GM18868 (cell line): ENCODE measurements around the gene ADGRG3.

Experiments used
- ATAC-seq: cut with Tn5 transposase; IDR thresholded peaks from one replicate; pipeline ENCODE4 v1.9.1; 2021; ENCODE audit warnings: mild to moderate bottlenecking, moderate library complexity; ENCODE audit not compliant: unreplicated experiment

ADGRG3 gene

DNA sequence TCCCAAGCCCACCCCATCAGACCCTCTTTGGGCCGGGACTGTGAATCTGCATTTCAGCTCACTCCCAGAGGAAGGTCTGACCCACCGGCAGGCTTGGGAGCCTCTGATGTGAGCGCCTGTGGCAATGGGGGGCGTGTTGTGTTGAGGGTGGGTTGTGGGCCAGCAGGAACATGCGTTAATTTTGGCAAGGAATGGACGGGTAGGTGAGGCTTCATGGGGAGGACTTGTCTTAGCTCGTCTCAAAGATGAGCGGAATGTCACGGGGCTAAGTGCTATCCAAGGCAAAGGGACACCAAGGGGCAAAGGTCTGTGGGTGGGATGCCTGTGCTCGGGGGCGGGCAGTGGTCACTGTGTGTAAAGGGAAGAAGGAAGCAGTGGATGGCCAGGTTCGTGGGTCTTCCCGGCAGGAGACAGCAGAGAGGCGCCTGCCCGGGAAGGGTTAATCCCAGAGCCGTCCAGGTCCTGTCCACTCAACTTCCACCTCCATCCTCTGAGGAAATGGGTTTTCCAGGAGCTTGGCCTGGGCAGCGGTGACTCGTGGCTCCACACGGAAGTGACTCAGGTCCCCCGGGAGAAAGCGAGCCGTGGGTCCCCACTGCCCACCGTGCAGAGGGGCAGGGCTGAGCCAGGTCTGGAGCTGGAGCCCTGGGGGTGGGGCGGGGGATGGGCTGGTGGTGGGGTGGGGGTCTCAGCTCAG lies 22.3 kb upstream of the ADGRG3 start:
- ATAC-seq: no peak

DNA sequence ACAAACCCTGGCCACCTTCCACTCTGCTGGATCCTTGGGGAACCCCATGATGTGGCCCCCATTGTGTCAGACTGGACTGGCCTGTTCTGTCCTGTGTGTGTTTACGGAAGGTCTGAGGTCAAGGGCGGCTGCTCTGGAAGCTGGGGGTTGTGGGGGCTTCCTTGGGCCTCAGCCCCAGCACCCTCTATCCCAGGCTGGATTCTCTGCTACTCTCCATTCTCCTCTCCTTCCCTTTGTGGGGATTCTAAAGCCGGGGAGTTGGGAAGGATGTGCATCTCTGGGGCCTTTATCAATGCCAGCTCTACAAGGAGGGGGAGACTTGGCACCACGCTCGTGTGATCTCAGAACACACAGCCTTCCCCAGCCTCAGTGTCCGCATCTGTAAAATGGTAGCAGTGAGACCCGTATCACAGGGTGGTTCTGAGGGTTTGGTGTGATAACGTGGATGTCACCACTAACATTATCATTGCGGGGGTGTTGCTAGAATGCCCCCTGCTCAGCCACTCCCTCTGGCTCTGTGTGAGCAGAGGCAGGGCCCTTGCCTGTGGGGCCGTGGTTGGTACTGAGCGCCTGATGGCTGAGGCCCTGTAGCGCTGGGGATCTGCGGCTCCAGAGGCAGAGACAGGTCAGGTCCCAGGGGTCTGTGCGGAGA lies 21.6 kb upstream of the ADGRG3 start:
- no peak for ATAC-seq

DNA sequence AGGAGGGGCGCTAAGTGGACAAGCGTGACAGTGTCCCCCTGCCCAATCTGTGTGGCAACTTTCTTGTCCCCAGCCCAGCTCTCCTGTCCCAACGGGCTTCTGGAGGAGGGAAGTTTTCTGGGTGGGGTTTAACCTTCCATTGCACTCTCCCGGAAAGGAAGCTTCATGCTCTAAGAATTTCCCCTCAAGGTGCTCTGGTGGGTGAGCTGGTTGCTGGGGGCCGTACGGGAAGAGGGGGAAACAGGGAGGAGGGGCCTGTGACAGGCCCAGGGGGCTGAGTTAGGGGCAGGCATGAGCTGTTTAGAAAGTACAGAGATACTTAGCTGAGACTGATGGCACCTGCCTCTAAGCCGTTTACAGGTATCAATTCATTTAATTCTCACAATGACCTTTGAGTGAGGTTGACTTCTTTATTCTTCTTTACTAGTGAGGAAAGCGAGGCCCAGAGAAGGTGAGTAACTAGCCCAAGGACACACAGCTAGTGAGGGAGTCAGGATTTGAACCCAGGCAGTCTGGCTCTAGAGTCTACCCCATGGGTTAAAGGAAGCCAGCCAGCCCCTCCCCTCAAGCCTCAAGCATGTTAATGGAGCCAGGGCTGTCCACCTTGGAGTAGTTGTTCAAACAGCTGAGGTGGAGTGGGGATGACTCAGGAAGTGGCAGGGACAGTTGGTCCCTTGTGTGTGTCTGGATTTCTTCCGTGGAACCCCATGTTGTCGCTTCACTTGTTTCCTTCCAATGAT lies 20.8 kb upstream of the ADGRG3 start:
- ATAC-seq: no peak

DNA sequence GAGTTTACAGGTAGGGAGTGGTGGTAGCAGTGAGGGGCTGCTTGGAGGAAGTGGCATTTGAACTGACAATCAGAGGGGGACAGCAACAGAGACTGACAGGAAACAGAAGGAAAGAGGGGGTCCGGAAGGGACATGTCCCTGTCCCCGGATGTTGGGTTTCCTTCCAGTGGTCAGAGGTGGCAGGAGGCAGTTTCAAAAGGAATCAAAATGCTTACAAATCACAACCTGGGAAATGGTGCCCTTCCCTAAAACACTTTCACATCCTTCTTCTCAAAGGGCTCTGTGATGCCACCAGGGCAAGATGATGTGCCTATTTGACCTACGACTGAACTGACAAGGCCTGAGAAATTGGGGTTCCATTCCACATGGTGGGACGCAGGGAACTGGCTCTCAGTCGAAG lies 20.0 kb upstream of the ADGRG3 start:
- ATAC-seq: no peak

DNA sequence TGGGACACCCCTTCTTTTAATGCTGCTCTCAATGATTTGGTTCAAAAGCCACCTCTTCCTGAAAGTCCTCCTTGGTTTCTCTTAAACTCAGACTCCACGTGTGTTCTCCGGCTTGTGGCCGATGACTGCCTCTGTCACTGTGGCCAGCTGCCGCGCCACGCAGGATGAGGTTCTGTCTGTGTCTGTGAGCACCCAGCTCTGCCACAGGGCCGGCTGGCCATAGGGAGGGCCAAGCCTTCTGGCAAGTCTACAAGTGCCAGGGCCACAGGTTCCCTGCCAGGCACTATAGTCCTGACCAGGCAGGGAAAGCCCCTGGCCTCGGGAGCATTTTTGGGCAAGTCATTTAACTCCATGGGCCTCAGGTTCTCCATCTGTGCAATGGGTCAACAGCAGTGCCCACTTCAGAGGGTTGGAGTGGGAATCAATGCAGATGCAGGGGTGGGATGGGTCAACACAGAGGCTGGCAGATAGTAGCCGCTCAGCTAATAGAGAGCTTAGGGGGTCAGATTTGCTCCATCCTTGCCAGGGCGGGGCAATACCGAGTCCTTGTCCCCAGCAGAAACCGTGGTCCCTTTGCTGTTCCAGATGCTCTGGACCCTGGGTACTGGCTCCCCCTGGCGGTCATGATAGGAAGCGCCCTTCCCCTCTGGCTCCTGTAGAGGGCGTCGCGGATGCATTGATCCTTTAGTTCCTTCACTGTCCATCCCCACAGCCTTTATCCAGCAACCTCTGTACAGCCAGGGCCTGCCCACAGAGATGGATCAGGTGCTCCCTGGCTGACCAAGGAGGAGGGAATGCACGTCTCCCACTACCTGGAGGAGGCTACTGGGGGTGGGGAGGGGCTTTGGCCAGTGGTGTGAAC lies 19.3 kb upstream of the ADGRG3 start:
- no peak for ATAC-seq

DNA sequence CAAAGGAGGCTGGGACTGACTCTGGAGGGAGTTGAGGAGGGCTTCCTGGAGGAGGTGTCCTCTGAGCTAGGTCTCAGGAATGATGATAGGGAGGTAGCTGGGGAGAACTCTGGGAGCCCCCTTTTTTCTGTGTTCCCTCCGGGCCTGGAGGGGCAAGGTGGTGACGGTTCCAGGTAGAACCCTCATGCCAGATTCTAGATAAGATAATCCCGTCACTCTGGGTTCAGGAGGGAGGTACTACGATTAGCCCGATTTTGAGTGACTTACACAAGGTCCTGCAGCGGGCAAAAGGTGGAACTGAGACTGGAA lies 18.7 kb upstream of the ADGRG3 start:
- no peak for ATAC-seq

DNA sequence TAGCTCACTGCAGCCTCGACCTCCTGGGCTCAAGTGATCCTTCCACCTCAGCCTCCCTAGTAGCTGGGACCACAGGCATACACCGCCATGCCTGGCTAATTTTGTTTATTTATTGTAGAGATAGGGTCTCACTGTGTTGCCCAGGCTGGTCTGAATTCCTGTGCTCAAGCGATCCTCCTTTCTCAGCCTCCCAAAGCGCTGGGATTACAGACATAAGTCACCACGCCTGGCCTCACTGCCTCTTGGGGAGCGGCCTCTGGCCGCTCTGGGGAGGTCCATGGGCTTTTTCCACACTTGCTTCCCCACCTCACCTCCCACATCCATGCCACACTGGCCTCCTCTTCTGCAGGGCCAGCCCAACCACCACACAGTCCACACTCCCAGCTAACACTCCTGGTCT lies 18.3 kb upstream of the ADGRG3 start:
- no peak for ATAC-seq

DNA sequence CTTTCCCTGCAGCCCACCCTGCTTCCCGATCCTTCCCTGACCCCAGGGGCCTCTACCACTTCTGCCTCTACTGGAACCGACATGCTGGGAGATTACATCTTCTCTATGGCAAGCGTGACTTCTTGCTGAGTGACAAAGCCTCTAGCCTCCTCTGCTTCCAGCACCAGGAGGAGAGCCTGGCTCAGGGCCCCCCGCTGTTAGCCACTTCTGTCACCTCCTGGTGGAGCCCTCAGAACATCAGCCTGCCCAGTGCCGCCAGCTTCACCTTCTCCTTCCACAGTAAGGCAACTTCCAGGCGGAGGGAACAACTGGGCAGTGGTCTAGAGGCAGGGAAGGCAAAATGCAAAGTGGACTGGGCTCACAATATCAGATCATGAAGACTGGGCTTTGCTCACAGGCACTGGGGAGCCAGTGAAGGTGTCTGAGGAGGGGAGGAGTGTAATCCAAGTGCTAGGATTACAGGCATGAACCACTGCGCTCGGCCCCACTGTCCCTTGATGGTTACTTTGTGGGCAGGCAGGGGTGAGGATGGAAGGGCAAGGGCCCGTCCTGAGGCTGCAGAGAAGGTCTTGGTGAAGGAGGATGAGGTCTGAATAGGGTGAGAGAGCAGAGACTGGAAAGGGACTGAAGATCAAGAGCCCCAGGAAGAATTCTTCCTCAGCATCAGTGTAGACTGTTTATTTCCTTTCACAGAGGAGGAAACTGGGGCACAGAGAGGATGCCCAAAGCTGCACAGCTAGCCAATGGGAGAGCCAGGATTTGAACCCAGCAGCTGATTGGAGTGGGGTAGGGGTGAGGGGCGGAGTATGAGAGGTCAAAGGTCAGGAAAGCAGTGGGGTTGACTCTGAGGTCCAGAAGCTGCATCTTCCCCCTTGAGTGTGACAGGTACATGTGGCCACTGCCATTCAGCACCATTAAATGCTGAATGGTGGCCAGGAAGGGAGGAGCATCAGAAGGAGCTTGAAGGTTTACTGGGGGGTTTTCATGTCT lies 16.5 kb upstream of the ADGRG3 start:
- ATAC-seq: no peak

DNA sequence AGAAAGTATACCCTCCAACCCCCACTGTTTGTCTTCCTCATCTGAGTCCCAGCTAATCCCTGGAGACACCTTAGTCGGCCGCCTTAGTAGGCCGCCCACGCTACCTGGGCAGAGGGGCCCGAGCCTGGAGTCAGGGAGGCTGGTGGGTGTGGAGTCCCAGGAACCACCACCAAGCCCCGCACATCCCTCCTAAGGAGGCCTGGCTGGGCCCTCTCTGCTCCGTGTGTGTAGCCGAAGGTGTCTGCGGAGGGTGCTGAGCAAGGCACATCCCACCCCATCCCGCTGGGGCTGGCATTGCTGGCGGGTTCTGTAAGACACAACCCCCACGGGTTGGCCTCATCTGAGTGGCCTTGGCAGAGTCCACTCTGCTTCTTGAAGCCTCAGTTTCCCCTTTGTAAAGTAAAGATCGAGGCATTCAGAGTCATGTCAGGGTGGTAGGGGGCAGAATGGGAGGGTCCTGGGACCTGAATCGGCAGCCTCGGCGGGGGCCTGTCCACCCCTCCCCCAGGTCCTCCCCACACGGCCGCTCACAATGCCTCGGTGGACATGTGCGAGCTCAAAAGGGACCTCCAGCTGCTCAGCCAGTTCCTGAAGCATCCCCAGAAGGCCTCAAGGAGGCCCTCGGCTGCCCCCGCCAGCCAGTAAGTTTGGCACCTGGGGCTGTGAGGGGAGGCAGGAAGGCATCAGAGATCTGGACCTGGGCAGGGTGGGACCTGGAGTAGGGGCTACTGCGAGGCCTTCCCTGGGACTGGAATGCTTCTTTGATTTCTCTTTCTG lies 15.2 kb upstream of the ADGRG3 start:
- no peak for ATAC-seq

DNA sequence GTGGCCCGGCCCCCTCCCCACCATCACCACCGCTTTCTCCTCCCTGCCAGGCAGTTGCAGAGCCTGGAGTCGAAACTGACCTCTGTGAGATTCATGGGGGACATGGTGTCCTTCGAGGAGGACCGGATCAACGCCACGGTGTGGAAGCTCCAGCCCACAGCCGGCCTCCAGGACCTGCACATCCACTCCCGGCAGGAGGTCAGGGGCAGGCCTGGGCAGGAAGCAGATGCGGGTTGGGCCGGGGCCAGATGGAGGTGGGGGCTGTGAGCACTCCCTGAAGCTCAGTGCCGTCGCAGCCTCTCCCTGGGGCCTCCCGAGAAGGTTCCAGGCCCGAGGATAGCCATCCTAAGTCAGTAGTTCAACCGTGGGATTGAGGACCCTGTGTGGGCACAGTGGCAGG lies 14.2 kb upstream of the ADGRG3 start:
- ATAC-seq: no peak

DNA sequence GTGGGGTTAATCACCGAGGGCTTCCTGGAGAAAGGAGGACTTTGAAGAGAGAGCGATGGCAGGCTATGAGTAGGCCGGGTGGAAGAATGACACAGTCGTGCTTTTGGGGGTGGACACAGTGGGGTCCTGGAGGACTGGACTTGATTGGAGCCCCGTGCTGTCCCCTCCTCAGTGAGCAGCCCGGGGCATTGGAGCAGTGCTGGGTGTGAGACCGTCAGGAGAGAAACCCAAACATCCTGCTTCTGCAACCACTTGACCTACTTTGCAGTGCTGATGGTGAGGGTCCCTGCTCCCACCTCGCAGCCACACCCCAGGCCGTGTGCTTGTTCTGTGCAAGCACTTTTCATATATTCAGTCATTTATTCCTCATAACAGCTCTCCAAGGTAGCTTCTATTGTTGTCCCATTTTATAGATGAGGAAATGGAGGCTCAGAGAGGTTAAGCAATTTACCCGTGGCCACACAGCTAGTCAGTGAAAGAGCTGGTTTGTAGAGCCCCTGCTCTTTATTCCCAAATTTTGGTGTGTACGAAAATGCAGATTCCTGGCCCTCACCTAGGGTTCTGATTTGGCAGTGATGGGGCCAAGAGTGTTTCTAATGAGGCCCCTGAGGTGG lies 11.7 kb upstream of the ADGRG3 start:
- no peak for ATAC-seq

DNA sequence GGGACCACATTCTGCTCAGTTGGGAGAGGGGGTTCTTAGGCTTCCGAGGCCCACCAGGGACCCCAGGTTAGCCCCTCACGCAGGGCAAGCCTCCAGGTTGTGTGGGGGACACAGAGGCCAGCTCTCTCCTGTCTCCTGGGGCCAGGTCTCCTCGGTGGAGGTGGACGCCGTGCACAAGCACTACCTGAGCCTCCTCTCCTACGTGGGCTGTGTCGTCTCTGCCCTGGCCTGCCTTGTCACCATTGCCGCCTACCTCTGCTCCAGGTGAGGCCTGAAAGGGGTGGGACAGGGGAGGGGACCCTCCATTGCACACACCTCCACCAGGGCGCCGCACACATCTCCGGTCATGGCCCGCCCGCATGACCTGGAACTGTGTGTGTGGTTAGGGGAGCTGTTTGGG lies 10.9 kb upstream of the ADGRG3 start:
- no peak for ATAC-seq

DNA sequence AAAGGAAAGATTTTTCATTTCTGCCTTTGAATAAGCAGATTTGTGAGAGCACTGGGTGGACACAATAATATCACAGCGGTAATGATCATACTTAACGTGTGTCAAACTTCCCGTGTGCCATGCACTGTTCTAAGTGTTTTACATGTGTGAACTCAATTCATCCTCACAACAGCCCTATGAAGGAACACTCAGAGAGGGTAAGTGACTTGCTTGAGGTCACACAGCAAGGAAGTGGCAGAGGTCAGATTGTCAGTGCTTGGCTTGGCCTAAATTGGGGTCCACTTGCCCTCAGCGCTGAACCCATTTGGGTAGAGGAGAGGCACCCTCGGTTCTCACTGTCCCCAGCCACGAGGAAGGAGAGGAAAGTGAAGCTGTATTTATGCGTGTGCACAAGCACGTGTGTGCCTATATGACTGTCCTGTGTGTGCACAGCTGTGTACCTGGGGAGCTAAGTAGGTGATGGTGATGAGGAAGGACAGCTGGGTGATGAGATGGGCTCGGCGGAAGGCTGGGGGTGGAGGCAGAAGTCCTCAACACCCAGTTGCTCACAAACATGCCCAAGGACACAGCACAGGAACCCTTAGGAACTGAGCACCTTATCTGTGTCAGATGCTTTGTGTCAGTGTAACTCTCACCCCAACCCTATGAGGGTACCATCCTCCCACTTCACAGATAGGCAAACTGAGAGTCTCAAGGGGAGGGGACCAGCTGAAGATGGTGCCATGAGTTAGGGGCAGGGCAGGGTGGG lies 9.8 kb upstream of the ADGRG3 start:
- ATAC-seq: no peak

DNA sequence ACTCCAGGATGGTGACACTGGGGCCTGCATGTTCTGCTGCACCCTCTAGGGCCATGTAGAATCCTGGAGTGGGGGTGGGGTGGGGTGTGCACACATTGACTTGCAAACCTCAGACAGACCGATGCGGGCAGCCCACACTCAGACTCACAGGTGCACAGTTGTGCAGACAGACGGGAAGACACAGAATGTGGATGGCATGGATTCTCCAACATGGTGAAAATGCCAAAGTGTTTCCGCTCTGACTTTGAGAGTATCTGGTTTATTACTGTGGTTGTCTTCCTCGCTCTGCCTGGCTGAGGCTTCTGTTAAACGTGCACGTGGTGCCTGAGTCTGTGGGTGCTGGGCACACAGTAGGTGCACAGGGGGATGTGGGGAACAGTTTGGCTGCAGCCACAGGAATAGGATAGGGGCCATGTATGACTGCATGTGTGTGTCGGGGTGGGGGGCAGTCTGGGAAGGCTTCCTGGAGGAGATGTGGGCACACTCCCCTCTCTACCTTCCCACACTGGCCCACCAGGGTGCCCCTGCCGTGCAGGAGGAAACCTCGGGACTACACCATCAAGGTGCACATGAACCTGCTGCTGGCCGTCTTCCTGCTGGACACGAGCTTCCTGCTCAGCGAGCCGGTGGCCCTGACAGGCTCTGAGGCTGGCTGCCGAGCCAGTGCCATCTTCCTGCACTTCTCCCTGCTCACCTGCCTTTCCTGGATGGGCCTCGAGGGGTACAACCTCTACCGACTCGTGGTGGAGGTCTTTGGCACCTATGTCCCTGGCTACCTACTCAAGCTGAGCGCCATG lies 9.0 kb upstream of the ADGRG3 start:
- no peak for ATAC-seq

DNA sequence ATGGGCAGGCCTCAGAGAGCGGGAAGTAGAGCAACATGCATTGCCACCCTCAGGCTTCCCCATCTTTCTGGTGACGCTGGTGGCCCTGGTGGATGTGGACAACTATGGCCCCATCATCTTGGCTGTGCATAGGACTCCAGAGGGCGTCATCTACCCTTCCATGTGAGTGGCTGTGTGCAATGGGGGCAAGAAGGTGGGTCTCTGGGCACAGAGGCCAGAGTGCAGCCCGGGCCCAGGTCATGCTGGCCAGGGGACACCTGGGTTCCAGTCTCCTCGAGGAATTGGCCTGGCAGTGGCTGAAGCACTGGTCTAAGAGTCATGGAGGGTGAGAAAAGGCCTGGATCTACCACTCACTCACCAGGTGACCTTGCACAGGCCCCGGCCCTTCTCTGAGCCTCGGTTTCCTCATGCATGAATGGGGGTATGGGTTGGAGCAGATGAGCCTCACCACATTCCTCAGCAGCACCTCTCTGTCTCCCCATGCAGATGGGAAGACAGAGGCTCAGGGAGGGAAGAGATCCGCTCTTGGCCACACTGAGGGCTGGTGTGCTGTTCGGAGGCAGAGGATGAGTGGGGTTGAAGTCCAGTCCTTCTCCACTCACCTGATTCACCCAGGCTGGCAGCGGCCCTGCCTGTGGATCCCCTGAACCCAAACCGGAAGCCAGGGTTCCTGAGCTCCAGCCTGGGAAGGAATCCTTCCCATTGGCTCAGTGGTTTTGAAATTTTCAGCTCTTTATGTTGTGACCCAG lies 7.2 kb upstream of the ADGRG3 start:
- ATAC-seq: no peak

DNA sequence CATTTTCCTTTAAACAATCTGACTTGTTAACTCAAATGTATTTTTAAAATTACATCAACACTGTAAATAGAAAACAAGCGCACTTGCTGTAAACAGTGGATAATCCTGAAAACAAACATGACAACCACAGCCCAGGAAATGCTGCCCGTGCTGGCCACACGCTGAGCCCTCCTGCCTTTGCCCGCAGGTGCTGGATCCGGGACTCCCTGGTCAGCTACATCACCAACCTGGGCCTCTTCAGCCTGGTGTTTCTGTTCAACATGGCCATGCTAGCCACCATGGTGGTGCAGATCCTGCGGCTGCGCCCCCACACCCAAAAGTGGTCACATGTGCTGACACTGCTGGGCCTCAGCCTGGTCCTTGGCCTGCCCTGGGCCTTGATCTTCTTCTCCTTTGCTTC lies 6.6 kb upstream of the ADGRG3 start:
- ATAC-seq: no peak
